Upper lobe of left lung (tissue), 6 donors: ENCODE results near the gene KIF26B. TPM values are rescaled to one million over a fixed set of nuclear protein-coding genes. Genes with fewer than 3 reads are reported as not detected.
A peak's percentile ranks its signal among the peaks of the same experiment; 100 is the strongest.

Source experiments
- ATAC-seq, 2 donors: fragments of 200-7000 bp; cut with Tn5 transposase; one replicate each; pipeline ENCODE4 v1.9.1; 2022; ENCODE audit warnings: mild to moderate bottlenecking in 2 of 2, moderate library complexity in 2 of 2; ENCODE audit not compliant: low FRiP score in 2 of 2
- DNase-seq, 2 donors: peaks; one replicate each; pipeline ENCODE4 v3.0.0-alpha.2; 2019 to 2020
- H3K27ac ChIP-seq, 4 donors: fragments of 200-600 bp; sonication (generic); one replicate each; pipeline ENCODE4 v1.5.1; 2016 to 2019
- H3K27me3 ChIP-seq, 4 donors: fragments of 200-600 bp; sonication (generic); one replicate each; pipeline ENCODE4 v1.5.1; 2017 to 2019
- H3K36me3 ChIP-seq, 4 donors: fragments of 200-600 bp; sonication (generic); one replicate each; pipeline ENCODE4 v1.5.1; 2016 to 2019
- H3K4me1 ChIP-seq, 4 donors: fragments of 200-600 bp; sonication (generic); one replicate each; pipeline ENCODE4 v1.5.1; 2018 to 2019
- H3K4me3 ChIP-seq, 4 donors: fragments of 200-600 bp; sonication (generic); one replicate each; pipeline ENCODE4 v1.5.1; 2017 to 2019; ENCODE audit warnings: mild to moderate bottlenecking in 2 of 4, moderate library complexity in 1 of 4
- H3K9me3 ChIP-seq, 4 donors: fragments of 200-600 bp; sonication (generic); one replicate each; pipeline ENCODE4 v1.5.1; 2018 to 2019
- EP300 ChIP-seq, 4 donors: sonication (generic); formaldehyde crosslinking; IDR thresholded peaks; one replicate each; pipeline ENCODE4 v1.5.1; 2017; ENCODE audit warnings: antibody characterized with exemption in 4 of 4, control low read depth in 2 of 4
- POLR2A ChIP-seq, 4 donors: fragments of 450-650 bp; IDR thresholded peaks; one replicate each; pipeline ENCODE4 v1.5.1; 2016 to 2017; ENCODE audit warnings: antibody characterized with exemption in 4 of 4, mild to moderate bottlenecking in 2 of 4
- POLR2AphosphoS5 ChIP-seq, 2 donors: sonication (generic); formaldehyde crosslinking; IDR thresholded peaks; one replicate each; pipeline ENCODE4 v1.5.1; 2017; ENCODE audit warnings: antibody characterized with exemption in 2 of 2
- WGBS, 2 donors: methylation state at CpG; one replicate each; pipeline ENCODE4 v1.1.5; 2017 to 2018; 5-methylcytosine and 5-hydroxymethylcytosine counted together
- total RNA-seq, 6 donors: library from RNA; depleted of rRNA in 4 of 6; stranded (reverse); fragments of >200 nt in 4 of 6; gene quantifications; one replicate each; pipeline versions ENCODE4 v1.1.0 to v1.2.1, GENCODE V29; 2016 to 2021
- TF ChIP-seq, protein P1 (sequence below), 6 experiments: fragments of 450-650 bp in 4 of 6; fragments of 200-600 bp in 2 of 6; sonication (generic) in 2 of 6; IDR thresholded peaks; one replicate each; pipeline ENCODE4 v1.5.1; 2016 to 2019; ENCODE audit warnings: antibody characterized with exemption in 6 of 6
- donor health status: DM: no; HTN: no; CAD: no; lungs with moderate emphysema.
- donor health status: DM: no; HTN: yes; CAD: no; lungs with severe emphysema.

Gene KIF26B
- total RNA-seq, 6 donors from 2014 or later, result 1.2 to 4.3 (median 2.1) TPM

DNA sequence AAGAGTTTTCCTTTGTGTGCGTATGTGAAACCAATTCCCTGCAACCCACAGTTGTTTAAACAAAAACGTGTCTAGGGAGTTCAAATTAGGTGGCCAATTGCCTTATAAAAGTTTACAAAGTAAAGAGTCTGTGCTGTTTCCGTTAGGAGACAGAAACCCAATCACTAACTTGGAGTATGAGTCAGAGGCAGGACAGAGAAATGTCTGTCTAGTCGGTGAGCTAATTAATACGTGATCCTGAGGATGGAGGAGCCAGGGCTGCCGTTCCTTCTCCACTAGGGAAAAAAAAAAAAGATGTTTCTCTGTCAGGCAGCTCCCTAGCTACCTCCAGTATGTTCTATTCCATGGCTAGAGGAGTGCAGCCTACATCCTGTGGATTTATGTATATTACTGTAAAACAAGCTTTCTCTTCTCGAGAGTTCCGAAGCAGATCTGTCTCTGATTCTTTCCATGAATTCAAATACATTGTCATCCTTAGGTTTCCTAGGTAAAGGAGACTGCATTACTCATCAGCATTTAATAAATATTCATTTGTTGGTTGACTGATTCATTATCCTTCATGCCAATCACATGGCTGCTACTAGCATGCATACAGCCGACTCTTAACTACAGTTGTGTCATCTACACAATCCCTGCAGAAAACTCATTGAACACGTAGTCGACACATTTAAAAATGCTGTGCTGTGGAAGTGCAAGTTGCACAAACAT is 430.6 kb downstream of the KIF26B start:
- H3K4me3 ChIP-seq, result no peak overlapping the region
- no peaks in the 10 kb centered on the region for H3K36me3 ChIP-seq
- ATAC-seq, result peak in 1 of 2 donors; percentile 64
- H3K9me3 ChIP-seq, result no peaks in the 10 kb centered on the region
- H3K27me3 ChIP-seq, result no peaks in the 10 kb centered on the region
- TF ChIP-seq POLR2AphosphoS5 (IDR thresholded peaks at IDR 0.05) (no peak), EP300 (IDR thresholded peaks at IDR 0.05) (no peak), POLR2A (IDR thresholded peaks at IDR 0.05) (no peak)
- TF ChIP-seq, protein P1, sequence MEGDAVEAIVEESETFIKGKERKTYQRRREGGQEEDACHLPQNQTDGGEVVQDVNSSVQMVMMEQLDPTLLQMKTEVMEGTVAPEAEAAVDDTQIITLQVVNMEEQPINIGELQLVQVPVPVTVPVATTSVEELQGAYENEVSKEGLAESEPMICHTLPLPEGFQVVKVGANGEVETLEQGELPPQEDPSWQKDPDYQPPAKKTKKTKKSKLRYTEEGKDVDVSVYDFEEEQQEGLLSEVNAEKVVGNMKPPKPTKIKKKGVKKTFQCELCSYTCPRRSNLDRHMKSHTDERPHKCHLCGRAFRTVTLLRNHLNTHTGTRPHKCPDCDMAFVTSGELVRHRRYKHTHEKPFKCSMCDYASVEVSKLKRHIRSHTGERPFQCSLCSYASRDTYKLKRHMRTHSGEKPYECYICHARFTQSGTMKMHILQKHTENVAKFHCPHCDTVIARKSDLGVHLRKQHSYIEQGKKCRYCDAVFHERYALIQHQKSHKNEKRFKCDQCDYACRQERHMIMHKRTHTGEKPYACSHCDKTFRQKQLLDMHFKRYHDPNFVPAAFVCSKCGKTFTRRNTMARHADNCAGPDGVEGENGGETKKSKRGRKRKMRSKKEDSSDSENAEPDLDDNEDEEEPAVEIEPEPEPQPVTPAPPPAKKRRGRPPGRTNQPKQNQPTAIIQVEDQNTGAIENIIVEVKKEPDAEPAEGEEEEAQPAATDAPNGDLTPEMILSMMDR (IDR thresholded peaks at IDR 0.05), result no peak
- WGBS, 2 donors, result 77 to 78% methylated on average over 11 of the region's 11 CpGs
- no peak overlapping the region for H3K27ac ChIP-seq
- no peaks in the 10 kb centered on the region for H3K4me1 ChIP-seq
- DNase-seq, result no peak

DNA sequence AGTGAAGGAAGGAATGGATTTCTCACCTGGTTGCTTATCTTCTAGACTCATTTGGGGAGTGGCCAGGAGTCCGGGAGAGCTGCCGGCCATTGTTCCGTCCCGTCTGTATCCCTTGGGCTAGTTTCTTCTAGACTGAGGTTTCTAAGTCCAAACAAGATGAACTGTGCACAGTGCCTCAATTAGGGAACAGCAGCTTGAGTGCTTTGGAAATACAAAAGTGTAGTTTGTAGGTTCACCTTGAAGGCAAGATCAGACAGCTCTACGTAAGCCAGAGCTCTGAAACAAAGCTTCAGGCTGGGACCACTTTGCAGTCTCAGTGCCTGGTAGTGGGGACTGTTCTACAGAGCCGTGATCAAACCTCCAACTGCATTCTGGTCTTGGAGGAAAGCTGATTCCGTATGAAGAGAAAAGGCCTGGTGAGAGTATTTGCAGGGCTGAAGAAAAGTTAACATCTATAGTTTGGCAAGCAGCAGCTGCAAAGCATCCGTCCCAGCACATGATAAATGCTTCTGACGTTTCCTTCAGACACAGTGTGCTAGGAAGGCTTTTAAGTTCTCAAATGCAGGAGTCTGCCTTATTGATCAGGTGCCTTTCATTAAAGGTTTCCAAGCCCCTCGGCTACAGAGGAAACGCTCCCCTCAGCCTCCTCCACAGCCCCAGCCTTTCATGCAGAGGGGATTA is 432.8 kb downstream of the KIF26B start:
- Histone ChIP-seq H3K9me3 (no peaks in the 10 kb centered on the region), H3K4me3 (no peak overlapping the region), H3K4me1 (no peaks in the 10 kb centered on the region), H3K27me3 (no peaks in the 10 kb centered on the region), H3K36me3 (no peaks in the 10 kb centered on the region), H3K27ac (no peak overlapping the region)
- 73 to 77% methylated on average over 11 of the region's 11 CpGs for WGBS, 2 donors
- ATAC-seq, result no peak
- no peak for TF ChIP-seq POLR2AphosphoS5 (IDR thresholded peaks at IDR 0.05)
- TF ChIP-seq, protein P1 (IDR thresholded peaks at IDR 0.05), result no peak
- TF ChIP-seq EP300 (IDR thresholded peaks at IDR 0.05), result no peak
- no peak for TF ChIP-seq POLR2A (IDR thresholded peaks at IDR 0.05)
- DNase-seq, result no peak

- H3K9me3 ChIP-seq, result no peaks in the 10 kb centered on the region
- H3K27me3 ChIP-seq, result no peaks in the 10 kb centered on the region
- peak in 1 of 2 donors; percentile 23 for DNase-seq
- H3K4me3 ChIP-seq, result no peak overlapping the region
- ATAC-seq, result no peak
- TF ChIP-seq, protein P1 (IDR thresholded peaks at IDR 0.05), result no peak
- no peak for TF ChIP-seq POLR2A (IDR thresholded peaks at IDR 0.05)
- no peak for TF ChIP-seq EP300 (IDR thresholded peaks at IDR 0.05)
- no peak for TF ChIP-seq POLR2AphosphoS5 (IDR thresholded peaks at IDR 0.05)
- H3K27ac ChIP-seq, result no peak overlapping the region
- 89 to 92% methylated on average over 10 of the region's 10 CpGs for WGBS, 2 donors
- H3K36me3 ChIP-seq, result no peaks in the 10 kb centered on the region
- no peaks in the 10 kb centered on the region for H3K4me1 ChIP-seq
Measured at GRCh38 chr1:245588116-245588639, 433.4 kb downstream of the KIF26B start.

- no peak for ATAC-seq
- H3K36me3 ChIP-seq, result no peaks in the 10 kb centered on the region
- no peak for DNase-seq
- no peak for TF ChIP-seq EP300 (IDR thresholded peaks at IDR 0.05)
- TF ChIP-seq, protein P1 (IDR thresholded peaks at IDR 0.05), result no peak
- TF ChIP-seq POLR2A (IDR thresholded peaks at IDR 0.05), result no peak
- no peak for TF ChIP-seq POLR2AphosphoS5 (IDR thresholded peaks at IDR 0.05)
- no peaks in the 10 kb centered on the region for H3K4me1 ChIP-seq
- no peak overlapping the region for H3K27ac ChIP-seq
- no peaks in the 10 kb centered on the region for H3K27me3 ChIP-seq
- 85 to 88% methylated on average over 12 of the region's 12 CpGs for WGBS, 2 donors
- no peak overlapping the region for H3K4me3 ChIP-seq
- no peaks in the 10 kb centered on the region for H3K9me3 ChIP-seq
Measured at GRCh38 chr1:245589316-245589715, 434.5 kb downstream of the KIF26B start.
